ENCODE data around the gene ASS1.

ASS1 gene

DNA sequence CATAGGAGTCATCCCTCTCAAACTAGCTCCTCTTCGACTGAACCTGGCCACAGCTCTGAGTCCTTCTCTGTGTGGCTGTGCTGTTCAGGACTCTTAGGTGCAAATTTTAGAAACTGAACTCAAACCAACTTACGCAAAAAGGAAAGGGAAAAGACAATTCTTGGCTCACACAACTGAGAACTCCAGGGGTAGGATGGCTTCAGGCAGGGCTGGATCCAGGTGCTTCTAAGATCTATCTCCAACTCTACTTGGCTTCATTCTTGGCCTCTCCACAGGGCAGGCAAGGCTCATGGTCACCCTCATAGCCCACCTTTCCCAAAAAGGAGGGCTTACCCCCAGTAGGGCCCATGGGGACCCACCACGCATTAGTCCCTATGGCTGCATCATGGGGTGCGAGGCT, 8.1 kb downstream of the ASS1 start:
- Histone ChIP-seq H3K4me1 (ENCODE audit: control insufficient read depth, insufficient read depth, low read length, poor library complexity, severe bottlenecking) (no peaks in the 10 kb centered on the region), H3K4me3 (ENCODE audit: insufficient read depth, low read depth, low read length, poor library complexity, severe bottlenecking) (no peak overlapping the region), H3K36me3 (ENCODE audit: control insufficient read depth, insufficient read depth, low read length) (no peaks in the 10 kb centered on the region), H3K27ac (ENCODE audit: insufficient read depth, low read length, poor library complexity, severe bottlenecking) (no peak overlapping the region), H3K27me3 (replicated peaks; ENCODE audit: control insufficient read depth, insufficient read depth, low read length, poor library complexity, severe bottlenecking) (no peaks in the 10 kb centered on the region), H3K9me3 (ENCODE audit: control insufficient read depth, low read length) (no peaks in the 10 kb centered on the region)
- no peak for DNase-seq

DNA sequence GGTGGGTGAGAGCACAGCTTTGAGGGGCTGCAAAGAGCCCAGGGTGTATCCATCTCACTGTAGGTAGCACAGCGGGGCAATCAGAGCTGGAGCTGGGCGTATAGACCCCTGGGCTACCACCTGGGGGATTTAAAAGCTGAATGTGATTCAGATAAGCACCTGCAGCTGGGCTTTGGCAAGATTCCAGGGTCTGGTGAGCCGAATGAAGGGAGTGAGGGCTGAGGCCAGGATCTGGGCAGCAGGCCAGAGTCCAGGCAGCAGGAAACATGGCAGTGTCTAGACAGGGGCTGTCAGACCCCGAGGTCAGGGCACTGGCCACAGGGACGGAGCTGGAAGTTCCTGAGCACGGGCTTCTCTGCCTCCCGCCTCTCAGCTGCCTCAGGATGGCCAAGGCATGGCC, 8.7 kb downstream of the ASS1 start:
- H3K4me1 ChIP-seq (ENCODE audit: control insufficient read depth, insufficient read depth, low read length, poor library complexity, severe bottlenecking): no peaks in the 10 kb centered on the region
- H3K27me3 ChIP-seq (replicated peaks; ENCODE audit: control insufficient read depth, insufficient read depth, low read length, poor library complexity, severe bottlenecking): no peaks in the 10 kb centered on the region
- DNase-seq: no peak
- no peaks in the 10 kb centered on the region for H3K36me3 ChIP-seq (ENCODE audit: control insufficient read depth, insufficient read depth, low read length)
- no peak overlapping the region for H3K4me3 ChIP-seq (ENCODE audit: insufficient read depth, low read depth, low read length, poor library complexity, severe bottlenecking)
- no peak overlapping the region for H3K27ac ChIP-seq (ENCODE audit: insufficient read depth, low read length, poor library complexity, severe bottlenecking)
- H3K9me3 ChIP-seq (ENCODE audit: control insufficient read depth, low read length): no peaks in the 10 kb centered on the region

DNA sequence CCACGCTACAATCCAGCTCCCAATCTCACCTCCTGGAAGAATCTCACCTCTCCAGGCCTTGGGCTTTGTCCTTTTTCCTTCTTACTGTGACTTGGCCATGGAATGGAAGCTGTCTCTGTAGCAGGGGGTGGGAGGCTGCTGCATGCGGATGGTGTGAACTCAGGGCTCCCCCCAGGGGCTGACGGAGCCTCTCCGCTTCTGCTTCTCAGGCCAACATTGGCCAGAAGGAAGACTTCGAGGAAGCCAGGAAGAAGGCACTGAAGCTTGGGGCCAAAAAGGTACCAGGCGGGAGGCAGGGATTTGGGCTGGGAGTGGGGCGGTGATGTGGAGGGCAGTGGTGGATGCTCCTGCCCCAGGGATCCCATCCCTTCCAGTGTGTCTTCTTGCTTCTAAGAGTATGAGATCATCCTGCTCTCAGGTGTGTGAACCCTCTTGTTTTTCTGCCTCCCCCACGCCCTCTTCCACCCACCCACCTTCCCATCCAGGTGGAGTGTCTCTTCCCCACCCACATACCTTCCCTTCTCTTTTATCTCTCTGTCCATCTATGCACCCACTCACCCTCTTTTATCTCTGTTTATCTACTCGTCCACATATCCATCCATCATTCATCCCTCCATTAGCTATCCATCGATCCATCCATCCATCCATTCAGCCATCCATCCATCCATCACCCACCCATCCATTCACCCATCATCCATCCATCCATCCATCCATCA, 9.5 kb downstream of the ASS1 start:
- Histone ChIP-seq H3K27ac (ENCODE audit: insufficient read depth, low read length, poor library complexity, severe bottlenecking) (no peak overlapping the region), H3K9me3 (ENCODE audit: control insufficient read depth, low read length) (no peaks in the 10 kb centered on the region), H3K36me3 (ENCODE audit: control insufficient read depth, insufficient read depth, low read length) (no peaks in the 10 kb centered on the region), H3K4me3 (ENCODE audit: insufficient read depth, low read depth, low read length, poor library complexity, severe bottlenecking) (no peak overlapping the region), H3K27me3 (replicated peaks; ENCODE audit: control insufficient read depth, insufficient read depth, low read length, poor library complexity, severe bottlenecking) (no peaks in the 10 kb centered on the region), H3K4me1 (ENCODE audit: control insufficient read depth, insufficient read depth, low read length, poor library complexity, severe bottlenecking) (no peaks in the 10 kb centered on the region)
- DNase-seq: no peak

DNA sequence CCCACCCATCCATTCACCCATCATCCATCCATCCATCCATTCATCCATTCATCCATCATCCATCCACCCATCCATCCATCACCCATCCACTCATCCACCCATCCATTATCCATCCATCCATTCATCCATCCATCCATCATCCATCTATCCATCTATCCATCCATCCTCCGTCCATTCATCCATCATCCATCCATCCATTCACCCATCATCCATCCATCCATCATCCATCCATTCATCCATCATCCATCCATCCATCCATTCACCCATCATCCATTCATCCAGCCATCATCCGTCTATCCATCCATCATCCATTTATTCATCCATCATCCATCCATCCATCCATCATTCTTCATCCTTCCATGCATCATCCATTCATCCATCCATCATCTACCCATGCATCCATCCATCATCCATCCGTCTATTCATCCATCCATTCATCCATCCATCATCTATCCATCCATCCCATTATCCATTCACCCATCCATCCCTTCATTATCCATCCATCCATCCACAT, 10.1 kb downstream of the ASS1 start:
- Histone ChIP-seq H3K36me3 (ENCODE audit: control insufficient read depth, insufficient read depth, low read length) (no peaks in the 10 kb centered on the region), H3K27me3 (replicated peaks; ENCODE audit: control insufficient read depth, insufficient read depth, low read length, poor library complexity, severe bottlenecking) (no peaks in the 10 kb centered on the region), H3K4me3 (ENCODE audit: insufficient read depth, low read depth, low read length, poor library complexity, severe bottlenecking) (no peak overlapping the region), H3K9me3 (ENCODE audit: control insufficient read depth, low read length) (no peaks in the 10 kb centered on the region), H3K27ac (ENCODE audit: insufficient read depth, low read length, poor library complexity, severe bottlenecking) (no peak overlapping the region), H3K4me1 (ENCODE audit: control insufficient read depth, insufficient read depth, low read length, poor library complexity, severe bottlenecking) (no peaks in the 10 kb centered on the region)
- no peak for DNase-seq

DNA sequence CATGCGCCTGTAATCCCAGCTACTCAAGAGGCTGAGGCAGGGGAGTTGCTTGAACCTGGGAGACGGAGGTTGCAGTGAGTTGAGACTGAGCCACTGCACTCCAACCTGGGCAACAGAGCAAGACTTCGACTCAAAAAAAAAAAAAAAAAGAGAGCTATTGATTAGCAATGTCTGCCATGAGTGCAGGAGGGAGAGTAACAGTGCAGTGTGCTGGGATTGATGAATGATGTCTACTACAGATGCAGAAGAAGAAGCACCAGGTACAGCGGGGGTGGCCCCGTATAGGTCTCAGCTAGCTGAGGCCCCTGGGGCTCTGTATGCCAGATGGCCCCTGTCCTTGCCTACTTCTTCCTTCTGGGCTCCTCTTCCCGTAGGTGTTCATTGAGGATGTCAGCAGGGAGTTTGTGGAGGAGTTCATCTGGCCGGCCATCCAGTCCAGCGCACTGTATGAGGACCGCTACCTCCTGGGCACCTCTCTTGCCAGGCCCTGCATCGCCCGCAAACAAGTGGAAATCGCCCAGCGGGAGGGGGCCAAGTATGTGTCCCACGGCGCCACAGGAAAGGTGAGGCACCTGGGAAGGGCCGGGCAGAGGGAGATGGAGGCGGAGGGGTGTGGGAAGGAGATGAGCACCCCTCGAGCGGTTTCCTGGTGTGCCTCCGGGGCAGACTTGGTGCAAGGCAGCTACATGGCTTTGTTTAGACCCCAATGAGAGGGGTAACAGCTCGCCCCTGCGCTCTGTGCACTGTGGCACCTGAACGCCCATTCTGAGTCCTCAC, 13.5 kb downstream of the ASS1 start:
- no peak overlapping the region for H3K27ac ChIP-seq (ENCODE audit: insufficient read depth, low read length, poor library complexity, severe bottlenecking)
- H3K36me3 ChIP-seq (ENCODE audit: control insufficient read depth, insufficient read depth, low read length): no peaks in the 10 kb centered on the region
- peaks cover 8% of the 10 kb centered on the region for H3K27me3 ChIP-seq (replicated peaks; ENCODE audit: control insufficient read depth, insufficient read depth, low read length, poor library complexity, severe bottlenecking)
- DNase-seq: no peak
- H3K4me3 ChIP-seq (ENCODE audit: insufficient read depth, low read depth, low read length, poor library complexity, severe bottlenecking): no peak overlapping the region
- no peaks in the 10 kb centered on the region for H3K4me1 ChIP-seq (ENCODE audit: control insufficient read depth, insufficient read depth, low read length, poor library complexity, severe bottlenecking)
- no peaks in the 10 kb centered on the region for H3K9me3 ChIP-seq (ENCODE audit: control insufficient read depth, low read length)

DNA sequence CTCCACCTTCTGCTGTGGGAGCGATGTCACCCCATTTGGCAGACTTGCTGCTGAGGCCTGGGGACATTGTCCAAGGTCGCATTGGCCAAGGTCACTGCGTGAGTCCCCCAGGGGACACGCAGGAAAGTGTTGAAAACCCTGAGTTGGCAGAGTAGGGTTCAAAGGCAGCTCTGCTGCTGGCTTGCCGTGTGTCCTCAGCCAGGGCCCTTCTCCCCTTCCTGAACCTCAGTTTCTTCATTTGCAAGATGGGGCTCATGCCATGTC, 14.0 kb downstream of the ASS1 start:
- DNase-seq: no peak
- H3K4me1 ChIP-seq (ENCODE audit: control insufficient read depth, insufficient read depth, low read length, poor library complexity, severe bottlenecking): no peaks in the 10 kb centered on the region
- H3K27me3 ChIP-seq (replicated peaks; ENCODE audit: control insufficient read depth, insufficient read depth, low read length, poor library complexity, severe bottlenecking): peaks cover 8% of the 10 kb centered on the region
- H3K4me3 ChIP-seq (ENCODE audit: insufficient read depth, low read depth, low read length, poor library complexity, severe bottlenecking): no peak overlapping the region
- H3K9me3 ChIP-seq (ENCODE audit: control insufficient read depth, low read length): no peaks in the 10 kb centered on the region
- H3K36me3 ChIP-seq (ENCODE audit: control insufficient read depth, insufficient read depth, low read length): no peaks in the 10 kb centered on the region
- H3K27ac ChIP-seq (ENCODE audit: insufficient read depth, low read length, poor library complexity, severe bottlenecking): no peak overlapping the region

DNA sequence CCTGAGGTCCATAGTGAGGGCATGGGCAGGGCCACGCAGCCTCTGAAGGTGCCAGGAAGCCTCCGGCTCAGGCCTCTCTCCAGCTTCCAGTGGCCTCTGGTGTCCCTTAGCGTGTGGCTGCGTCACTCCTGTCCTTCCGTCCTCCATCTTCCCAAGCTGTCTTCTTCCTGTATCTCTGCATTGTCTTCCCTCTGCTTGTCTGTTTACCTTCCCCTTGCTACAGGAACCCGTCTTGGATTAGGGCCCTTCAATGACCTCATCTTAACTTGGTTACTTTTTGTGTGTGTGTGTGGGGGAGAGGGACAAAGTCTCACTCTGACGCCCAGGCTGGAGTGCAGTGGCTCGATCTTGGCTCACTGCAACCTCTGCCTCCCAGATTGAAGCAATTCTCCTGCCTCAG, 14.4 kb downstream of the ASS1 start:
- Histone ChIP-seq H3K27ac (ENCODE audit: insufficient read depth, low read length, poor library complexity, severe bottlenecking) (no peak overlapping the region), H3K27me3 (replicated peaks; ENCODE audit: control insufficient read depth, insufficient read depth, low read length, poor library complexity, severe bottlenecking) (peaks cover 8% of the 10 kb centered on the region), H3K4me1 (ENCODE audit: control insufficient read depth, insufficient read depth, low read length, poor library complexity, severe bottlenecking) (no peaks in the 10 kb centered on the region), H3K9me3 (ENCODE audit: control insufficient read depth, low read length) (no peaks in the 10 kb centered on the region), H3K36me3 (ENCODE audit: control insufficient read depth, insufficient read depth, low read length) (no peaks in the 10 kb centered on the region), H3K4me3 (ENCODE audit: insufficient read depth, low read depth, low read length, poor library complexity, severe bottlenecking) (no peak overlapping the region)
- no peak for DNase-seq

DNA sequence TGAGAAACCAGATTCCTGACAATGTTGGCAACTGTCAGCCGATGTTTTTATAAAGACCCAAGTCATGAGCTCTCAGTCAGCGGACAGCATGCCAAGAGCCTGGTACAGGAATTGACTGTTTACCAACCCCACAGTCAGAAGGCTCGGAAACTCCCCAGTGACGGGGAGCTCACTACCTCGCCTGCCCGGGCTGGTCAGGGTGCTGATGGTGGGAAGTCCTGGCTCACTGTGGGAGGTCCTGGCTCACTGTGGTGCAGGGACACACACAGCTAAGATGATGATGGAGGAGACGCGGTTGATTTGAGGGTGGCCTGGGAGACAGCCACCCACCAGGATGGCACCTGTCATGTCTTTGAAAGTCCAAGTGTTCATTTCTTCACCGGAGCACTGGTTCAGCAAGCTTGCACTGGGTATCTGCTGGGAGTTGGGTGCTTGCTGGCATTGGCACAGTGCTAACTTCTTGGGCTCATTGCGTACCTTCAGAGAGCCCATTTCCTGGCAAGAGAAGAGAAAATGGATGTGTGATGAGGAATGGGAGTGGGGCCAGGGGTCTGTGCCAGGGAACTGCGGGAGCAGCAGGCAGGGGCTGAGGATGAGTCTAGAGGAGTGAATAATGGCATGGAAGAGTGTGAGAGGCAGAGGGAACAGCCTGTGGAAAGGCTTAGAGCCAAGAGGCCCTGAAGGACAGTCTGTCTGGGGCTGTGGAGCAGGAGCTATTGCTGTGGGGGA, 15.3 kb downstream of the ASS1 start:
- peaks cover 8% of the 10 kb centered on the region for H3K27me3 ChIP-seq (replicated peaks; ENCODE audit: control insufficient read depth, insufficient read depth, low read length, poor library complexity, severe bottlenecking)
- no peaks in the 10 kb centered on the region for H3K9me3 ChIP-seq (ENCODE audit: control insufficient read depth, low read length)
- no peak for DNase-seq
- no peaks in the 10 kb centered on the region for H3K36me3 ChIP-seq (ENCODE audit: control insufficient read depth, insufficient read depth, low read length)
- no peak overlapping the region for H3K27ac ChIP-seq (ENCODE audit: insufficient read depth, low read length, poor library complexity, severe bottlenecking)
- H3K4me3 ChIP-seq (ENCODE audit: insufficient read depth, low read depth, low read length, poor library complexity, severe bottlenecking): no peak overlapping the region
- no peaks in the 10 kb centered on the region for H3K4me1 ChIP-seq (ENCODE audit: control insufficient read depth, insufficient read depth, low read length, poor library complexity, severe bottlenecking)

DNA sequence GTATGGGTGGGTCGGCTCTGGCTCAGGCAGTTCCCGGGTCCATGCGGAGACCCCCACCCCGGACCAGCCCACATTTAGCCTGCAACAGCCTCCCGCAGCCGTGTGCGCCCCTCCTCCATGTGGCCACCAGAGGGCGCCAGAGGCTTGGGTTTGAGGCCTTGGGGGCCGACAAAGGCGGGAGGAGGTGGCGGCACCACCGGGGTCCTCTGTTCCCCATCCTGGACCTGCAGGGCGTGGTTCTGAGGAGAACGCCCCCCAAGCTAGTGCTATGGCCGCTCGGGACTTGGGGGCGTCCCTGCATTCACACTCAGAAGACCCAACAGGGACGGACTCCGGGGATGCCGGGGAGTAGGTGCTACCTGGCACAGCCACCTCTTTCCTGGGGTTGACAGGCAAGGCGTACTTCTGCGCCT, 16.5 kb downstream of the ASS1 start:
- Histone ChIP-seq H3K4me1 (ENCODE audit: control insufficient read depth, insufficient read depth, low read length, poor library complexity, severe bottlenecking) (no peaks in the 10 kb centered on the region), H3K27me3 (replicated peaks; ENCODE audit: control insufficient read depth, insufficient read depth, low read length, poor library complexity, severe bottlenecking) (peaks cover 14% of the 10 kb centered on the region), H3K36me3 (ENCODE audit: control insufficient read depth, insufficient read depth, low read length) (no peaks in the 10 kb centered on the region), H3K4me3 (ENCODE audit: insufficient read depth, low read depth, low read length, poor library complexity, severe bottlenecking) (no peak overlapping the region), H3K27ac (ENCODE audit: insufficient read depth, low read length, poor library complexity, severe bottlenecking) (no peak overlapping the region), H3K9me3 (ENCODE audit: control insufficient read depth, low read length) (no peaks in the 10 kb centered on the region)
- DNase-seq: peak; percentile 36 to 56 (median 49)

DNA sequence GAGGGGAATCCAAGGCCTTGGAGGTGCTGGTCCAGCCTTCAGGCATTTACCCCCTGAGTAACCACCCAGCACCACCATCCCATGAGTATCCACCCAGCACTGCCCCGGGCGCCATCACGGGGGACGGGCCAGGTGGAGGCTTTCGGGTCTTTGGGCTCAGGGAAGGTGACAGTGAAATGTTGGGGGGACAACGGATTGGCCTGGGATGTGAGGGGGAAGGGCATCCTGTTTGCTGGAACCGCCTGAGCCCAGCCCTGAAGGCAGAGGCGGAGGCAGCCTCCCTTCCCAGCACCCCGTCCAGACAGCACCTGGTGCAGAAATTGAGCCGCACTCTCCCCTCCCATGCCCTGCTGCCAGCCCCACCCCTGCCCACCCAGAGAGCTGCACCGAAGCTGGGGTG, 17.0 kb downstream of the ASS1 start:
- H3K4me1 ChIP-seq (ENCODE audit: control insufficient read depth, insufficient read depth, low read length, poor library complexity, severe bottlenecking): no peaks in the 10 kb centered on the region
- H3K4me3 ChIP-seq (ENCODE audit: insufficient read depth, low read depth, low read length, poor library complexity, severe bottlenecking): no peak overlapping the region
- DNase-seq: no peak
- peaks cover 19% of the 10 kb centered on the region for H3K27me3 ChIP-seq (replicated peaks; ENCODE audit: control insufficient read depth, insufficient read depth, low read length, poor library complexity, severe bottlenecking)
- no peaks in the 10 kb centered on the region for H3K36me3 ChIP-seq (ENCODE audit: control insufficient read depth, insufficient read depth, low read length)
- H3K27ac ChIP-seq (ENCODE audit: insufficient read depth, low read length, poor library complexity, severe bottlenecking): no peak overlapping the region
- H3K9me3 ChIP-seq (ENCODE audit: control insufficient read depth, low read length): no peaks in the 10 kb centered on the region
